ENCODE results near the gene KLHL7. TPM values are rescaled to one million over a fixed set of nuclear protein-coding genes. Genes with fewer than 3 reads are reported as not detected.

The KLHL7 gene
- total RNA-seq, 1 donor from 2014 or later = 44.0 TPM

DNA sequence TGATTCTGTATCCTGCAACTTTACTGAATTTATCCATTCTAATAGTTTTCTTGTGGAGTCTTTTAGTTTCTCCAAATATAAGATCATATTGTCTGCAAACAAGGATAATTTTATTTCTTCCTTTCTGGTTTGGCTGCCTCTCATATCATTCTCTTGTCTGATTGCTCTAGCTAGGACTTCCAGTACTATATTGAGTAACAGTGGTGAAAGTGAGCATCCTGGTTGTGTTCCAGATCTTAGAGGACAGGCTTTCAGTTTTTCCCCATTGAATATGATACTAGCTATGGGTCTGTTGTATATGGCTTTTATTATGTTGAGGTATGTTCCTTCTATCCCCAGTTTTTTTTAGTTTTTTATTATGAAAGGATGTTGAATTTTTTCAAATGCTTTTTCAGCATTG is 28.2 kb downstream of the KLHL7 start:
- H3K9me3 Mint-ChIP-seq = peaks cover 20% of the 10 kb centered on the region
- no peaks in the 10 kb centered on the region for H3K4me1 Mint-ChIP-seq
- H3K27me3 Mint-ChIP-seq (ENCODE audit: low read depth) = no peaks in the 10 kb centered on the region
- H3K36me3 Mint-ChIP-seq = peaks cover 34% of the 10 kb centered on the region
- no peak overlapping the region for H3K27ac Mint-ChIP-seq
- DNase-seq (ENCODE audit: low spot score in 2 of 2, unreplicated experiment in 2 of 2) = no peak
- H3K4me3 Mint-ChIP-seq = no peak overlapping the region
- TF ChIP-seq, protein P1, sequence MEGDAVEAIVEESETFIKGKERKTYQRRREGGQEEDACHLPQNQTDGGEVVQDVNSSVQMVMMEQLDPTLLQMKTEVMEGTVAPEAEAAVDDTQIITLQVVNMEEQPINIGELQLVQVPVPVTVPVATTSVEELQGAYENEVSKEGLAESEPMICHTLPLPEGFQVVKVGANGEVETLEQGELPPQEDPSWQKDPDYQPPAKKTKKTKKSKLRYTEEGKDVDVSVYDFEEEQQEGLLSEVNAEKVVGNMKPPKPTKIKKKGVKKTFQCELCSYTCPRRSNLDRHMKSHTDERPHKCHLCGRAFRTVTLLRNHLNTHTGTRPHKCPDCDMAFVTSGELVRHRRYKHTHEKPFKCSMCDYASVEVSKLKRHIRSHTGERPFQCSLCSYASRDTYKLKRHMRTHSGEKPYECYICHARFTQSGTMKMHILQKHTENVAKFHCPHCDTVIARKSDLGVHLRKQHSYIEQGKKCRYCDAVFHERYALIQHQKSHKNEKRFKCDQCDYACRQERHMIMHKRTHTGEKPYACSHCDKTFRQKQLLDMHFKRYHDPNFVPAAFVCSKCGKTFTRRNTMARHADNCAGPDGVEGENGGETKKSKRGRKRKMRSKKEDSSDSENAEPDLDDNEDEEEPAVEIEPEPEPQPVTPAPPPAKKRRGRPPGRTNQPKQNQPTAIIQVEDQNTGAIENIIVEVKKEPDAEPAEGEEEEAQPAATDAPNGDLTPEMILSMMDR (IDR thresholded peaks at IDR 0.05; ENCODE audit: unreplicated experiment) = no peak

DNA sequence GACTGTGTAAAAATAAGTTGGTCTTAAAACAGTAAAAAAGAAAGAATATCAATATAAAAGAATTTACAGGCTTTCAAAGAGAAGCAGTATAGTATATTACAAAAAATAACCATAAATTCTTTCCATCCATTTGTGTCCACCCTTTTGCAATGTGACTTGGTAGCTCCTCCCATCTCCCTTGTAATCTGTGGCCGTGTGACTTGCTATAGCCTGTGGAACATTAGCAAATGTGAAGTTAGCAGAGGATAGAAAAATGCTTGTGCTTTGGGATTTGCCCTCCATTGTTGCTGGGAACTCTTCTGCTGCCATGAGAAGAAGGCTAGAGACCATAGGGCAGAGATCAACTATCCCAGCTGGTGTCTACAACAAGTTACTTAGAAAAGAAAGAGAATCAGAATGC is 30.2 kb downstream of the KLHL7 start:
- no peaks in the 10 kb centered on the region for H3K4me1 Mint-ChIP-seq
- DNase-seq (ENCODE audit: low spot score in 2 of 2, unreplicated experiment in 2 of 2) = no peak
- H3K27me3 Mint-ChIP-seq (ENCODE audit: low read depth) = no peaks in the 10 kb centered on the region
- no peak overlapping the region for H3K27ac Mint-ChIP-seq
- TF ChIP-seq, protein P1 (IDR thresholded peaks at IDR 0.05; ENCODE audit: unreplicated experiment) = no peak
- peaks cover 26% of the 10 kb centered on the region for H3K36me3 Mint-ChIP-seq
- peaks cover 20% of the 10 kb centered on the region for H3K9me3 Mint-ChIP-seq
- H3K4me3 Mint-ChIP-seq = no peak overlapping the region

DNA sequence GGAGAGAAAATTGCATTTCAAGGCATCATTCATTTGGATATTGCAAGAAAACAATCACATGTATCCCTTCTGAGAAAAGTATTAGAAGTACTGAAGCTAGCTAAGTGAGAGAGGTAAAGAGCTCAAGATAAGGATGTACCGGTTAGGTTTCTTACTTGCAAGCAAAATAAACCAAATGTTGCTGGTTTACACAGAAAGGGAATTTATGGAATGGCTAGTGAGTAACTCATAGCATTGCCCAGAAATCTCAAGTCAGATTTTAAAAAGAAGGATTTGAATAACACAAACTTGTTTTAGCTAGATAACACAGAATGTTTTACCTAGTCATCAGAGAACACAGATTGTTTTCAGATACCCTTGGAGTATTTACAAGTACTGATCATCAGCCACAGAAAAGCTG is 30.6 kb downstream of the KLHL7 start:
- no peaks in the 10 kb centered on the region for H3K27me3 Mint-ChIP-seq (ENCODE audit: low read depth)
- TF ChIP-seq, protein P1 (IDR thresholded peaks at IDR 0.05; ENCODE audit: unreplicated experiment) = no peak
- DNase-seq (ENCODE audit: low spot score in 2 of 2, unreplicated experiment in 2 of 2) = no peak
- H3K27ac Mint-ChIP-seq = no peak overlapping the region
- no peaks in the 10 kb centered on the region for H3K4me1 Mint-ChIP-seq
- H3K9me3 Mint-ChIP-seq = peaks cover 23% of the 10 kb centered on the region
- H3K4me3 Mint-ChIP-seq = no peak overlapping the region
- H3K36me3 Mint-ChIP-seq = peaks cover 28% of the 10 kb centered on the region

DNA sequence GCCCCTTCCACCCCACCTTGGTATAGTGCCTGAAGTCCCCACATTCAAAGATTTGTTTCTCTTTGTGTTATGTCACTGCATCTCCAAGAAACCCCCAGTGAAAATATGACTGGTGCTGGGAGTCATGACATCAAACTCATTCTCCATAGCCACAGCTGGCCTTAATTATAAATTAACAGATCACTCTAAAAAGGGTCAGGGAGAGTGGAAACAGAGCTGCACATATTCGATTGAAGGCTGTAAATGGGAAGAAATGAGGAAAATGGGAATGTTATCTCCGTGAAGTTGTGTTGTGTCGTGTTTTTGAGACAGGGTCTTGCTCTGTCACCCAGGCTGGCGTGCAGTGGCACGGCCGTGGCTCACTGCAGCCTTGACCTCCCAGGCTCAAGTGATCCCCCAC is 52.1 kb downstream of the KLHL7 start:
- H3K27ac Mint-ChIP-seq = no peak overlapping the region
- H3K27me3 Mint-ChIP-seq (ENCODE audit: low read depth) = no peaks in the 10 kb centered on the region
- peaks cover under 1% of the 10 kb centered on the region for H3K4me1 Mint-ChIP-seq
- no peak for DNase-seq (ENCODE audit: low spot score in 2 of 2, unreplicated experiment in 2 of 2)
- no peak overlapping the region for H3K4me3 Mint-ChIP-seq
- TF ChIP-seq, protein P1 (IDR thresholded peaks at IDR 0.05; ENCODE audit: unreplicated experiment) = no peak
- H3K36me3 Mint-ChIP-seq = peaks cover 41% of the 10 kb centered on the region
- no peaks in the 10 kb centered on the region for H3K9me3 Mint-ChIP-seq

DNA sequence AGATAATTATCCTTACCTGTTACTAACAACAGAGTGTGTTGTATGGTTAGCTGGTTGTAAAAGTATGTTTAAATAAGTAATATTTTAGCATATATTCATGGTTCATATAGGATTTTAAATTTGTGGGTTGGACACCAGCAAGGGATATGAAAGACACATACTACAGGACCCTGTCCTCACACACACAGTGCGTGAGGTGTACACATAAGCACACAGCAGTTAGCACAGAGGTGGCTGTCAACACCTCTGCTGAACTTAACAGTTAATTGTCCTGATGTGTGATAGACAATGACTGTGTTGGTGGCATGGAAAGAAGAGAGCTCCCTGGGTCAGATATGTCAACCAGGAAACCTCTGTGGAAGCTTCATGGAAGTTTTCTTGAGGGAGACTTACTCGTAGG is 53.0 kb downstream of the KLHL7 start:
- H3K27ac Mint-ChIP-seq = no peak overlapping the region
- H3K27me3 Mint-ChIP-seq (ENCODE audit: low read depth) = no peaks in the 10 kb centered on the region
- H3K9me3 Mint-ChIP-seq = no peaks in the 10 kb centered on the region
- no peaks in the 10 kb centered on the region for H3K4me1 Mint-ChIP-seq
- H3K36me3 Mint-ChIP-seq = peaks cover 35% of the 10 kb centered on the region
- H3K4me3 Mint-ChIP-seq = no peak overlapping the region
- TF ChIP-seq, protein P1 (IDR thresholded peaks at IDR 0.05; ENCODE audit: unreplicated experiment) = no peak
- DNase-seq (ENCODE audit: low spot score in 2 of 2, unreplicated experiment in 2 of 2) = no peak

DNA sequence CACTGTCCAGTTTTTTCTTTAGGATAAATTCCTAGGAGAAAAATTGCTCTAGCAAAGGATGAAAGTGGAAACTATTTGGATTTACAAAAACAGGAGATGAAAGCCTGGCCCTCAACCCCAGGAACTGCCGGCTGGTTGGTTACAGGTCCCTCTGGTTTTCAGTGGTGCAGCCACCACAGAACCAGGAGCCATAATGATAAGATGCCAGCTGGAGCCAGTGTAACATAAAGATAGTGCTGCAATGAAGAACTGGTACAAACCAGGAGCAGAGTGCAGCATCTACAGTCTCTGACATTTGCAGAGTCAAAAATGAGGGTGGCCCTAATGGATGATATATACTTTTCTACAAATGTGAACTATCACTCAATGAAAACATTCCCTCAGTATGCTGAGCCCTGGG is 55.9 kb downstream of the KLHL7 start:
- TF ChIP-seq, protein P1 (IDR thresholded peaks at IDR 0.05; ENCODE audit: unreplicated experiment) = no peak
- no peak overlapping the region for H3K4me3 Mint-ChIP-seq
- no peak for DNase-seq (ENCODE audit: low spot score in 2 of 2, unreplicated experiment in 2 of 2)
- no peaks in the 10 kb centered on the region for H3K27me3 Mint-ChIP-seq (ENCODE audit: low read depth)
- no peaks in the 10 kb centered on the region for H3K4me1 Mint-ChIP-seq
- peaks cover 23% of the 10 kb centered on the region for H3K36me3 Mint-ChIP-seq
- no peaks in the 10 kb centered on the region for H3K9me3 Mint-ChIP-seq
- no peak overlapping the region for H3K27ac Mint-ChIP-seq

Data from mesothelial cell of epicardium (in vitro differentiated cells).